ENCODE measurements around the gene PAX5.

The PAX5 gene

DNA sequence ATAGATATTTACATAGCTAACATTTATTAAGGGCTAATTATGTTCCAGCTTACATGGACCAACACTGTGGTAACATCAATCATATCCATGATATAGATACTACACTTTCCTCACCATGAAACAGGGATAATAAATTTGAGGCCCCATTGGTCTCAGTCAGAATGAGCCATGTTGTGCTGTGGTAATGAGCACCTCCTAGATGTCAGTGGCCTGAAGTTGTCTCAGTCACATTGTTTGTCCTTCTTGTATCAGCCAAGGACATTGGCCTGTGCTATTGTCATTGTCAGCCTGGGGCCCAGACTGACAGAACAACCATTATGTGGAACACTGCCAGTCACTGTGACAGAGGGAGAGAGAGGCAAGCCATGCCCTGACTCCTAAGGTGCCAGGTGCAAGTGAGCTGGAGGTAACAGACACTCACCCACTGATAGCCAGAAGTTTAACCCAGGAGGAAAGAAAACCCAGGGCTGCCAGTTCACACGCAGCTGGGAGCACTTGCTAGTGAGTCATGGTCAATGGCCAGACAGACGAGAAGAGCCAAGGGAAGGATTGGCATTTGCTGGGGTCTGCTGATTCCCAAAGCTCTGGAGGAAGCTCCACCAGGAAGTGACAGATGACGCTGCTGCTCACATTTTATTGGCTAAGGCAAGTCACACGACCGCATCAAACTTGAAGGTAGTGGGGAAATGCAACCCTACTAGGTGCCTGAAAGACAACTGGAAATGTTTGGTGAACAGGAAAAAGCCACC lies 237.2 kb downstream of the PAX5 start:
- DNase-seq: no peak

GRCh38 chr9:36794461-36794860 lies 239.6 kb downstream of the PAX5 start:
- no peak for DNase-seq

DNA sequence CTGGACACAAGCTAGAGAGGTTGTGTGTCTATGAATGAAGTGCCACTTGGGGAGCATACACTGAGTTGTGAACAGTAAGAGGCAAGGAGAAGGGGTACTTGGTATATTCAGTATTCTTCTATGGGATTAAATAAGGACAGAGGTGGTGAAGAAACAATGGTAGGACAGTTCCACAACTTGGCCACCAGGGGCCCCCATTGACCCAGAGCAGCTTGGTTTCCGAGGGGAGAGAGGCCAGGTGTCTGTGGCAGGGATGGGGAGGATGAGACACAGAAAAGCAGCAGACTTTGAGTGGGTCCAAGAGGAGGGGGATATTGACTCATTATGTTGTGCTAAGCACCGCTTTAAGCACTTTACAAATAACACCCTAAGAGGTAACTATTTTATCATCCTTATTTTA lies 240.8 kb downstream of the PAX5 start:
- no peak for DNase-seq

DNA sequence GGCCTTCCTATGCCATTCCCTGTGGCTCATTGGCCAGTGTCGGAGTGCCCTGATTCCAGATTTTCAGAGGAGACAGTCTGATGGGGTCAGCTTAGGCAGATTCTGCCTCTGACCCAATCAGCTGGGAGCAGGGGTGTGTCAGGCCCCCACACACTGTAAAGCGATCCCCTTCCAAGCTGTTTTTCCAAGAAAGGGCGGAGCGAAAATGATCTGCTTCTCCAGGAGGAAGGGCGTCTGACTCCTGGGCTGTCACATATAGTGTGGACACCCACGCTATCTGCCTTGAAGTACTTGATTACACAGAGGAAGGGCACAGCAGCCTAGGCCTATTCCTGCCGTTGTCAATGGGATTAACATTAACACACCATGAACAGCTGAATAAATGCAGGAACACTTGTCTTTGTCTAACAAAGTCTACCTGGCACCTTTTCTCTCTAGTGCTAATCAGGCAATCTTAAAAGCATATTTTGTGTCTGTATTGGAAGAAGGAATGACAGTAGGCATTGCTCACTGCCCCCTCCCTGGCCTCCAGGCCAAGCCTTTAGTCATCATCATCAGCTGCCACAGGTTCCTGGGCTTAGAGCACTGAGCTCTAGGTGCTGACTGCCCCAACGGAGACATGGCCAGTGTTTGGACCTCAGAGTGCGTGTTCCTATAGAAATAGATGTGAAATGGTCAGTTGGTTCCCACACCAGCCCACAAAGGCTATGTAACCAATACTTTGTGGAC lies 242.7 kb downstream of the PAX5 start:
- no peak for DNase-seq

DNA sequence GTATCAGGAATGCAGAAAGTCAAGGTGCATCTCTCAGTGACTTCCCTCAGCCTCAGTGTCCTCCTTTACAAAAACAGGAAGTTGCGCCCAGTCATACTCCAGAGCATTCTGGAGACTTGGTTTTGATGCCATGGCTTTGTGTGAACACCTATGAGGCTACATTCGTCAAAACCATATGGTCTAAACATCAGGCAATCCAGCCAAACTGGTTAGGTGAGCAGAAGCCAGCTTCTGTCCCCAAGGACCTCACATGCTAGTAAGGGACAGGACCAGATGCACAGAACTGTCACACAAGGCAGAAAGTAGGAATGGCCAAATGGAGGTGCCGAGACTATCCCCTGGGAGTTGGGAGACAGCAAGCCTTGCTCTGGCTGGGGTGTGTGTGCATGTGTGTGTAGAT lies 244.2 kb downstream of the PAX5 start:
- DNase-seq: no peak

GRCh38 chr9:36788534-36788933 lies 245.5 kb downstream of the PAX5 start:
- no peak for DNase-seq

DNA sequence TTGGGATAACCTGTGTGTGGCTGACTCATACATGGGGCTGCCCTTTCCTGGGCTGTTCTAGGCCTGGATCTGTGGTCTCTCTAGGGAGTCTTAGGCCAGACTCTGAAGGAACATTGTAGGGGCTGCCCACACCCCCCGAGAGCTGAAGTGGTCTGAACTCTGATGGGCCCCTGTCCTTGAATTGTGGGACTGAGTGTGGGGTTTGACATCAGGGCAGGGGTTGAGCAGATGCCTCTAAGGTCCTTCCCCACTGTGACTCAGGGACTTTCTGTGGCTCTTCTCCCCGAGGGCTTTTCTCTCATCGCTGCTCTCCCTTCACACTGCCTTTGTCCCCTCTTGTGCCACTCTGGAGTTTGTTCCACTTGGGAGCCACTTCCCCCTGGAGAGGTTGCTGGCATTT lies 246.4 kb downstream of the PAX5 start:
- DNase-seq: no peak
